ENCODE data around the gene IDH3G.
"Not testable (repeated sequence)": the region's sequence is repeated elsewhere in the genome, so short reads cannot be mapped to it uniquely, and the experiment has no call there.

IDH3G gene

DNA sequence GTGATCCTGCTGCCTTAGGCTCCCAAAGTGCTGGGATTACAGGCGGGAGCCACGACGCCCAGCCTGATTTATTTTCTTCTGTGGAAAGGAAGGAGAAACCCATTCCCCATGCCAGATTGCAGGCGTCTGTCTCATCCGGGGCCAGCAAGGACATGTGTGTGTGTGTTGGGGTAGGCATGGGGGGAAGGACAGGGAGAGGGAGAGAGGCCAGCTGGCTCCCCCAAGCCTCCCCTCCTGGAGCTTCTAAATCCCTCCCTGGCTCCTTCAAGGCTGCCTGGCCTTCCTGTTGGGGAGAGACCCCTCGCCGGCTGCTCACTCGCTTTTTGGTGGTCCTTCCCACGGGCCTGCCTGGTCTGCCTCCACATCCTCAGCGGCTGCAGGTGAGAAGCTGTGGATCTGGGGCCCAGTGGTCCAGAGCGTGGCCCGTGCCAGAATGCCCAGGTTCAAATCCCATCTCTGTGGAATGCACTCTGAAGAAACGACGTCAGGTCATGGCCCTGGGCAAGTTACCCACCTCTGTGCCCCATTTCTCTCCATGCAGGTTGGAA is 31.5 kb downstream of the IDH3G start:
- DNase-seq (ENCODE audit: low read depth in 2 of 2) = no peak

DNA sequence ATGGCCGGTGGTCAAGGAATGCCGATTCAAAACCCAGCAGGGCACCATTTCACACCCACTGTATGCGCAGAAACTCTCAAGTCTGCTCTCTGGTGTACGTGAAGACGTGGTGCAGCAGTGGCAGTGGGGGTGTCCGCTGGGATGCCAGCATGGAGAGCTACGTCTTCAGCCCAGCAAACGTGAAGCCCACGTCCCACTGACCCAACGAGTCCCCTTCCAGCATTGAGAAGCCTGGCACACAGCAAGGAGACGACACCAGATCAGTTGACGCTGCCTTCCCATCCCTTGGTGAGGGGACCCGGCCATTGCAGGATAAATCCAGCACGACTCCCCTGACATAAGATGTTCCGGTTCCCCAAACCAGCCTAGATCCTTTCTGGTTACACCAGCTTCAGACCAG is 32.3 kb downstream of the IDH3G start:
- no peak for DNase-seq (ENCODE audit: low read depth in 2 of 2)

DNA sequence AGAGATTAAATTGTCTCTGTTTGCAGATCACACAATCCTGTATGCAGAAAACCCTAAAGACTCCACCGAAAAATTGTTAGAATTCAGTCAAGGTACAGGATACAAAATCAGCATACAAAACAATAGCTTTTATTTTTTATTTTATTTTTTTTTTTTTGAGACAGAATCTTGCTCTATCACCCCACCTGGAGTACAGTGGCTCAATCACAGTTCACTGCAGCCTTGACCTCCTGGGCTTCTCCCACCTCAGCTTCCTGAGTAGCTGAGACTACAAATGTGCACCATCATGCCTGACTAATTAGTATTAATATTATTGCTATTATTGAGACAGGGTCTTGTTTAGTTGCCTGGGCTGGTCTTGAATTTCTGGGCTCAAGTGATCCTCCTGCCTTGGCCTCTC is 39.0 kb downstream of the IDH3G start:
- DNase-seq (ENCODE audit: low read depth in 2 of 2) = no peak

DNA sequence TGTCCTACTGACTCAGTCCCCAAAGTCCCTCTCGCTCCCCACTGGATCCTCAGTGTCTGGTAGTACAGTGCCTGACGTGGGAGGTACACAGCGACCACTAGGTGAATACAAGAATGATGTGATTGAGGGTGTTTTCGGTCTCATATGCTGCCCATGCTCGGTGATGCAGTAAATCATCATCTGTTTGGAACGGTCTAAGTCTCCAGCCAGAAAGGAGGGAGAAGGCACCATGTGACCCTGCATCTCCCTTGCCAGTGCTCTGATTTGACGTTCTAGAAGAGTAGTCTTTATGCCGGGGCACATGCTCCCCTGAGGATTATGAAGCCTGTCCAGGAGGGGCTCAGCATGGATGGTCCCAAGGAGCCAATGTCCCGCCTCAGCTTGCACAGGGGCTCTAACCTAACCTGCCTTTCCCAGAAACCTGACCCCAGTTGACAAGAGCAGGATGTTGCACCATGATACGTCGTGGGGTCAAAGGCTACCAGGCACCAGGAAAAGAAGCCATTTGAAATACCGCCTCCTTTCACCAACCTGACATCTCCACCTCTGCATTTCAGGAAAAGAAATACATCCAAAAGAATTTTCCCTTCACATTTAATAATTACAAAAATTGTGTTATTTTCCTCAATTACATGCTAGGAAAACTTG is 43.9 kb downstream of the IDH3G start:
- no peak for DNase-seq (ENCODE audit: low read depth in 2 of 2)

DNA sequence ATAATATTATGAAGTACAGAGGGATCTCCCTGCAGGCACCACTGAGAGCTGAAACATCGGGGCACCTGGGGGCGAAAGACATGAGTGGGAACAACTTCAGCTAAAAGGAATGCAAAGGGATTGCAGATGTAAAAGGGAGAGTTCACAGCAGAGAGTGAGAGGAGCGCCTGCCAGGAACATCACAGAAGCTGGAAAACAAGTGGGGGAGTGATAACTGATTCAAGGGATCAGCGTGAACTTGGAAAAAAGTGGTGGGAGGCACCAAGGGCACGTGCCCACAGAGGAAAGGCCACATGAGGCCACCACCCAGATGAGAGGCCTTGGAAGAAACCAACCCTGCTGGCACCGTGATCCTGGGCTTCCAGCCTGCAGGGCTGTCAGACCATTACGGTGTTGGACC is 45.2 kb downstream of the IDH3G start:
- DNase-seq (ENCODE audit: low read depth in 2 of 2) = not testable (repeated sequence)

DNA sequence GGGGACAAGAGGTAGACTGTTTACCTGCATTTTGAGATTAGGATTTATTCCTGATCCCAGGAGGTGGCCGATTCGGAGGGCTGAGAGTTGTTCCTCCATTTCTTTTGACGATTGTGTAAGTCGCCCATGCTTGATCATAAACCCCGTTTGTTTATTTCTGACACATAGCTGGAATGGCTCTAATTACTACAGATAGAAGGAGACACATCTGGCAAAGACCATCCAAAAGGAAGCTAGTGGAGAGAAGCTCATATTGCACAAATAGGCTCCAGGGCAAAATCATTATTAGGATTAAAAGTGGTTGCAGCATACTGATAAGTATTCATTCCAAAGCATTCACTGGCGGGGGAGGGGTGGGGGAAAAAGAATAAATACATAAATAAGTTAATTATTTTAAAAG is 47.2 kb downstream of the IDH3G start:
- not testable (repeated sequence) for DNase-seq (ENCODE audit: low read depth in 2 of 2)

DNA sequence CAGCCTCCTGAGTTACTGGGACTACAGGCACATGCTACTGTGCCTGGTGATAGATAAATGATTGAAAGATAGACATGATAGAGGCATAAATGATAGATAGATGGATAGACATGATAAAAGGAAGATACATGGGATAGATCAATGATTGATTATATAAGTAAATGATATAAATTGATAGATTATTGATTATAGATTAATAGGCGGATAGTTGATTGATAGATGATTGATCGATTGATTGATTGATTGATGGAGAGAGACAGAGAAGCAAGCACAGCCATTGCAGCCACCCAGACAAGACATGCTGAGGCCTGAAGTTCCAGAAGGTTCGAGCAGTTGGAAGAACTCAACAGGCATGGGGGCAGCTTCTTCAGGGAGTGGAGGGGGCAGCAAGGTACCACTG is 47.8 kb downstream of the IDH3G start:
- no peak for DNase-seq (ENCODE audit: low read depth in 2 of 2)

DNA sequence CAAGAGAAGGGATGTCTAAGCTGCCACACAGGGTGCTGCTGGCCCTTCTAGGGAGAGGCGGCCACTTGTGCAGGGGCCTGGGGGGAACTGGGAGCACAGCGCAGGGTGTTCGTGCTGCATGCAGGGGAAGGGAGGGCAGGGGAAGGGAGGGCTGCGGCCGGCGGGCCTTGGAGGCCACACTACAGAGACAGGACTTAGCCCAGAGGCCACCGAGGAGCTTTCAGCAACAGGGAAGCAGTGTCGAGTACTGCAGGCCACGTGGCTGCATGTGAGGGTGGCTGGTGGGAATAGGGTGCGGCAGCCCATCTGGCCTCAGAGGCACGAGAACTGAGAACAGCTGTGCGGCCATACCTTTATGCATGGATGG is 49.1 kb downstream of the IDH3G start:
- not testable (repeated sequence) for DNase-seq (ENCODE audit: low read depth in 2 of 2)

DNA sequence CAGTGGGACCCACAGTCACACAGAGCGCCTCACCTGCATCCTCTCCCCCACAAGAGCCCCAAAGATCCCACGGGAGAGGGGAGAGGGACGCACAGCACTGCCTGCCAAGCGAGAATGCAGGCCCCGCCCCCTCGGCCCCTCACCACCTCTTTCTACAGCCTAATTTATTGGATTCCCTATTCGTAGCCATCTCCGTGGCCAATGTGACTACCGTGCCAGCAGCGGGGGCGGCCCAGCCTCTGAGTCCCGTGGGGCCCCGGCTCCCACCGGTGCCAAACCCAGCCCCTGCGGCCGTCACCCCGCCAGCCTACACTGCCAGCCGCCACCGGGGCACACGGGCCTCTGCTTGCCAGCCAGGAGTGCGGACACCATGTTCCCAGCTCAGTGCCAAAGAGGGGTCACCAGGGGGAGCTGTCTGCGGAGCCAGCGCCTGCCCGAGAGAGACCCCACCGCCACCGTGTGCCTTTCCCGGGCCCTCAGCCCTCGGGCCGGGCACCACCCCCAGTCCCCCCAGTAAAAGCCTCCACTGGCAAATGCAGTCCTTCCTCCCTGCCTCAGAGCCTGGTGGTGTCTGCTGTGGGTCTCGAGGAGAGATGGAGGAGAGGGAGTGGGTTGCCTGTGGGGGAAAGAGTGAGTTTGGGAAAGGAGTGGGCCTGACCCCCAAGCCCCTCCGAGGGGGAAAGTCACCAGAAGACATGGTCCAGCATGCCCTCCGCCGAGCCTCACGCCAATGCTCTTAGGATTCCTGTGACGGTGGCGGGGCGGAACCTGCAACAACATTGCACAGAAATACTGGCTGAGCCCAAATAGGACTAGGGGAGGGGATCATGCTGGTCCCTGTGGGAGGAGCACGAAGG is 49.7 kb downstream of the IDH3G start:
- DNase-seq (ENCODE audit: low read depth in 2 of 2) = no peak

DNA sequence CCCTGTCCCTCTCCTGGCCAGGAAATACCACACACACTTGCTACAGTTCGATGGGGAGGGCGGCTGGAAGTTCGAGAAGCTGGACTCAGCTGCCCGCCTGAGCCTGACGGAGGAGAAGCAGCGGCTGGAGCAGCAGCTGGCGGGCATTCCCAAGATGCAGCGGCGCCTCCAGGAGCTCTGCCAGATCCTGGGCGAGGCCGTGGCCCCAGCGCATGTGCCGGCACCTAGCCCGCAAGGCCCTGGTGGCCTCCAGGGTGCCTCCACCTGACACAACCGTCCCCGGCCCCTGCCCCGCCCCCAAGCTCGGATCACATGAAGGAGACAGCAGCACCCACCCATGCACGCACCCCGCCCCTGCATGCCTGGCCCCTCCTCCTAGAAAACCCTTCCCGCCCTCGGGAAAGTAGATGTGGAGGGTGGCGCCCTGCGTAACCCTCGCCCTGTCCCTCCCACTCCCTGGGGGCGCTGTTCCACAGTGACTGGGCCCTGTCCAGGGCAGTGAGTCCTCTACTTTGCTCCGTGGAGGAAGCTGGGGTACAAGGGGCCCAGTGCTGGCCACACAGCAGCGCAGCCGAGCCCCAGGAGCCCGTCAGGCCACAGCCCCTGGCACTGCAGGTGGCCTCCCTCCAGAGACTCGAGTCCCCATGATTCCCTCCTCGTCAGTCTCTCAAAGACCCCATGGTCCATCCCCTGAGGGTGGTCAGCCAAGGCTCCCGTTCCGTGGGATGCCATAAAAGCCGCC is 50.5 kb downstream of the IDH3G start:
- not testable (repeated sequence) for DNase-seq (ENCODE audit: low read depth in 2 of 2)

DNA sequence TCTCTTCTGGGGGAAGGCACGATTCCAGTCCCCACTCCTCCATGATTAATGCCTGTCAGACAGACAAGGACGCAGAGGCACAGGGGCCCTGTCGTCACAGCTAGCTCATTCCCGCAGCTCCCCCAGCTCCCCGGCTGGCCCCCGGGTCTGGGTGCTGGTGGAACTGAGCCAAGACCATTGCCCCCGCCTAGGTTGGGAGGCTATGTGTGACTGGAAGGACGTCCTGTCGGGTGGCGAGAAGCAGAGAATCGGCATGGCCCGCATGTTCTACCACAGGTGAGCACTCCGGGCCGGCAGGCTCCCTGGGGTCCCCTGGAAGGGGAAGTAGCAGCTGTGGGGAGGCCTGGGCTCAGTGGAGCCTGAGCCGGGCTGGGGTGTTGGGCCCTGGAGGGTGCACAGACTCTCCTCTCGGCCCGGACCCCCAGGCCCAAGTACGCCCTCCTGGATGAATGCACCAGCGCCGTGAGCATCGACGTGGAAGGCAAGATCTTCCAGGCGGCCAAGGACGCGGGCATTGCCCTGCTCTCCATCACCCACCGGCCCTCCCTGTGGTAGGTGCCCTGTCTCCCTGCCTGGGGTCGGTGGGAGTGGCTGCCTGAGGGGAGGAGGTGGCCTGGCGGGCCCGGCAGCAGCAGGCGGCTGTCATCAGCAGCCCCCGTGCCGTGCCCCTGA is 51.2 kb downstream of the IDH3G start:
- DNase-seq (ENCODE audit: low read depth in 2 of 2) = not testable (repeated sequence)

DNA sequence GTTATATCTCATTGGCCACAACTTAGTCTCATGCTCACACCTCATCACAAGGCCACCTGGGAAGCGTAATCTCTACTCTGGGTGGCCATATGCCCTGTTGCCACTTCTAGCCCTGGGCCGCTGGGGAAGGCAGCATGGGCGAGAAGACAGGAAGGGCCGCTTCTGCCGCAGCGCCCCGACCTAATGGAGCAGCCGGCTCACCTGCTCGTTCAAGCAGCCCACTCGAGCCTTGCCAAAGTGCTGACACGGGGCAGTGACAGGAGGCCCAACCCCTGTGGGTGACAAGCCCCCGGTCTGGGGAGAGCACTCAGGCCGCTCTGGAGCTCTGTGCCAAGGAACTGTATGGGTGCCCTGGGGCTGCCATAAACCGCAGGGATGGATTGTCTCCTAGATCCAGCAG is 52.1 kb downstream of the IDH3G start:
- DNase-seq (ENCODE audit: low read depth in 2 of 2) = not testable (repeated sequence)

DNA sequence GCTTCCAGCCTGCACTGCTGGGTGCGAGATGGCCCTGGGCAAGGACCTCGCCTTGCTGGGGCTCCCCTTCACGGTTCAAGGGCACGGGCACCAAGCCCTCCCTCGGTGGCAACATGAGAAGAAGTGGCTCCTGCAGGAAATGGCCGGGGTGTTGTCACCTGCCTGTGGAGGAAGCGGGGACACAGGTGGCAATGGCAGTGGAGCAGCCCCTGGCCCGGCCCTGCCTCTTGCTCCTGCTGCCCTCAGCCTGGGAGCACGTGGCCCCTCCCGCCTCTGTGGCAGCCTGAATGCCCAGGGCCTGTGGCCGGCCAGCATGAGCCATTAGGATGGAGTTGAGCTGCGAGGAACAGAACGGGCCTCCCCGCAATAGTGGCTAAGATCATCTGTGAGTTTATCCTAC is 52.7 kb downstream of the IDH3G start:
- no peak for DNase-seq (ENCODE audit: low read depth in 2 of 2)

DNA sequence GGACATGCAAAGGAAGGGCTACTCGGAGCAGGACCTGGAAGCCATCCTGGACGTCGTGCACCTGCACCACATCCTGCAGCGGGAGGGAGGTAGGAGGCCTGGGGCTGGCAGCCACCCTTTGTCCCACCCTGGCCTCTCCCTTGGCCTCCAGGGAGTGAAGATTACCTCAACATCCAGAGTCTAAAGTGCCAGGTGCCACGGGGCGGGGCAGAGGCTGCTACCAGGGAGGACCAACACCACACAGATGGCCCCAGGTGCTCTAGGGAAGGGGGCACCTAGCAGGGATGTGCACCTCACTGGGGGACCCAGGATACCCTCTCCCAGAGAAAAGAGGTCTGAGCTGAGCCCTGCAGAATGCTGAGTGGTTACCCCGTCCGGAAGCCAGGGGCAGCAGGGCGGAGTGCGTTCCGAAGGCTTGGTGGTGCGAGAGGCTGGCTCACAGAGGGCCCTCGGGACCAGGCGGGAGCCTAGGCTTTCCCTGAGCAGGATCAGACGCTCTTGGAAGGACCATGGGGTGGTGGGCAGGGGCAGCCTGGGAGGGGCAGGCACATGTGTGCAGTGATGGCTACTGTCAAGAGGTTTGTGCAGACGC is 53.4 kb downstream of the IDH3G start:
- DNase-seq (ENCODE audit: low read depth in 2 of 2) = no peak

DNA sequence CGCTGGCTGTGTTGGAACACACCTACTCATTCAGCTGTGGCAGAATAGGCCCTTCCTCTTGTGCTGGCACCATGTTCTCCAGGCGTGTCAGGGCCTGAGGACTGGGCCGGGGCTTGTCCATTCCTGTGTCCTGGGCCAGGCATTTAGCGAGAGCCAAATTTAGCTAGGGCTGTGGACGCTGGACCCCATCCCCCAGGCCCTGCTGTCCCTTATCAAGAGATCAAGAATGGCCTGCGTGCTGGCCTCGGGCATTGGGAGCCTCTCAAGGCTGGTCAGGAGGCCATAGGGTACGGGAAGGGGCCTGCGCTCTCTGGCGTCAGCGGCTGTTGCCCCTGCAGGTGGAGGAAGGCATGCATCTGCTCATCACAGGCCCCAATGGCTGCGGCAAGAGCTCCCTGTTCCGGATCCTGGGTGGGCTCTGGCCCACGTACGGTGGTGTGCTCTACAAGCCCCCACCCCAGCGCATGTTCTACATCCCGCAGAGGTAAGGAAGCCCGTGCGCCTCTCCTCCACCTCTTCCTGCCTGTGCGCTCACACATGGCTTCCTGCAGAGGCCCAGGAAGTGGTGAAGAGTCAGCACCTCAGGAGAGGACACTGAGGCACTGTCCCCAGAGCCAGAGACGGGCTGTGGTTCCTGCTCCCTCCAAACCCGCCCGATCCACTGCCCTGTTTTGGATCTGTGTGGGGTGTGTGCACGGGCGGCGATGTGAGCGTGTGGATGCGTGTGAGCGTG is 54.3 kb downstream of the IDH3G start:
- no peak for DNase-seq (ENCODE audit: low read depth in 2 of 2)

DNA sequence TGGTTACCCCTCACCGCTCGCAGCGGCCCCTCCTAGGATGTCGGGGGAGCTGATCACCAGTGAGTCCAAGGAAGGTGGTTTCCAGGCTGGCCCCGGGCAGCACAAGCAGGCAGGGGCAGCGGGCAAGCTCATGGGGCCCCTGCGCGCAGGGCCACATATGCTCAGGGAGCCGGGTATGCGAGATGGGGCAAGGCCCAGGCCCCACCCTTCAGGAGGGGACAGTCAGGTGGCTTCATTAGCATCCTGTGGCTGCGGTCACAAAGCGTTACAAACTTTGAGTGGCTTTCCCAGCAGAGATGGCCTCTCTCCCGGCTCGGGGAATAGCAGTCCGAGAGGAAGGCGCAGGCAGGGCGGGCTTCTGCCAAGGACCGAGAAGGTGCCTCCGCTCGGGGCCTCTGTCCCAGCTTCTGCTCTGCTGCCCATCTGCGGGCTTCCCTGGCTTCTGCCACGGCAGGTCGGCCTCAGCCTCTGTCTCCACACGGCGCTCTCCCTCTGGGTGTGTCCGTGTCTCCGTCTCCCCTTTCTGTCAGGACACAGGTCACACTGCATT is 56.0 kb downstream of the IDH3G start:
- no peak for DNase-seq (ENCODE audit: low read depth in 2 of 2)

DNA sequence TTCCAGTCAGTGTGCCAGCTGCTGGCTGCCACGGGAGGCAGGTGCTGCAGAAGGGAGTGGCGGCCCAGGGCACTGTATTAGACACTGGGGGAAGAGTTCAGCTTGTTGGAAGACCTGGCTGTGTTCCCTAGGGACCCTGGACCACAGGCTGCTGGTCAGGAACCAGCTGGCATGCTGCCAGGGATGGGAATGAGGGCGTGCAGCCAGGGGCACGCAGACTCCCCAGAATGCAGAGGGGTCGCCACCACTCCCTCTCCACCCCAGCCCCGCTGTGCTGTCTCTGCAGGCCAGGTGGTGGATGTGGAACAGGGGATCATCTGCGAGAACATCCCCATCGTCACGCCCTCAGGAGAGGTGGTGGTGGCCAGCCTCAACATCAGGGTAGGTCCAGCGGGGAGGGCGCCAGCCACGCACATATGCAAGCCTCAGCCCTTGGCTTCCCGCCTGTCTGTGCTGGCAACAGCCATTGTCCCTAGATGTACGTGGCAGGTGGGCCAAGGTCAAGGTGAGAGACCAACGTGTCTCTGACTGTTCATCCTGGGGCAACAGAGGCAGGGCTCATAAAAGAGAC is 57.2 kb downstream of the IDH3G start:
- DNase-seq (ENCODE audit: low read depth in 2 of 2) = no peak

DNA sequence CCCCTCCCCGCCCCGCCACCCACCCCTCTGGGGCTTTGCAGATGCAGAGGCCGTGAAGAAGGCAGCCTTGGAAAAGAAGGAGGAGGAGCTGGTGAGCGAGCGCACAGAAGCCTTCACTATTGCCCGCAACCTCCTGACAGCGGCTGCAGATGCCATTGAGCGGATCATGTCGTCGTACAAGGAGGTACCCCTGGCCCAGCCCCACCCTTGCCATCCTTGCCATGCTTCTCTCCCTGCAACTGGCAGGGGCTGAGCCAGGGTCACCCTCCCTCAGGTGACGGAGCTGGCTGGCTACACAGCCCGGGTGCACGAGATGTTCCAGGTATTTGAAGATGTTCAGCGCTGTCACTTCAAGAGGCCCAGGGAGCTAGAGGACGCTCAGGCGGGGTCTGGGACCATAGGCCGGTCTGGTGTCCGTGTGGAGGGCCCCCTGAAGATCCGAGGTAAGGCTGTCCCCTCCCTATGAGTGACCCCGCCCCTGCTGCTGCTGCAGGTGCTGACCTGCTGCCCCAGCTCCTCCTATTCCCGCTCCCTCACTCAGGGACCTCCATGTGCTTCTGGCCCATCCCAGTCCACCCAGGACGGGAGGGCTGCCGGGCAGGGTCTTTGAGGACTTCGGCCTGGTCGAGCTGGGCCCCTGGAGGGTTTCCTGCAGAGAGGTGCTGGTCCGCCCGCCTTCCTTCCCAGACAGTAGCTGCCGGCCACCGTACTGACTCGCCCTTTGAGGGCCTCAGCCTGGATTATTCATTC is 57.9 kb downstream of the IDH3G start:
- DNase-seq (ENCODE audit: low read depth in 2 of 2) = no peak
